IMR-90 (cell line): ENCODE data around the gene CENPU.

Source experiments
- CHD1 ChIP-seq: IDR thresholded peaks from 2 replicates; pipeline ENCODE4 v1.6.1; 2012; ENCODE audit warnings: low read depth, low read length, improper control_type of control experiment
- MXI1 ChIP-seq: IDR thresholded peaks from 2 replicates; pipeline ENCODE4 v1.6.1; 2012; ENCODE audit warnings: low read depth, mild to moderate bottlenecking, low read length, moderate library complexity, borderline replicate concordance
- TF ChIP-seq, protein P1 (sequence below): conservative IDR thresholded peaks from 2 replicates; pipeline ENCODE4 v1.5.1; 2012; ENCODE audit warnings: mild to moderate bottlenecking, low read depth, low read length, improper control_type of control experiment

DNA sequence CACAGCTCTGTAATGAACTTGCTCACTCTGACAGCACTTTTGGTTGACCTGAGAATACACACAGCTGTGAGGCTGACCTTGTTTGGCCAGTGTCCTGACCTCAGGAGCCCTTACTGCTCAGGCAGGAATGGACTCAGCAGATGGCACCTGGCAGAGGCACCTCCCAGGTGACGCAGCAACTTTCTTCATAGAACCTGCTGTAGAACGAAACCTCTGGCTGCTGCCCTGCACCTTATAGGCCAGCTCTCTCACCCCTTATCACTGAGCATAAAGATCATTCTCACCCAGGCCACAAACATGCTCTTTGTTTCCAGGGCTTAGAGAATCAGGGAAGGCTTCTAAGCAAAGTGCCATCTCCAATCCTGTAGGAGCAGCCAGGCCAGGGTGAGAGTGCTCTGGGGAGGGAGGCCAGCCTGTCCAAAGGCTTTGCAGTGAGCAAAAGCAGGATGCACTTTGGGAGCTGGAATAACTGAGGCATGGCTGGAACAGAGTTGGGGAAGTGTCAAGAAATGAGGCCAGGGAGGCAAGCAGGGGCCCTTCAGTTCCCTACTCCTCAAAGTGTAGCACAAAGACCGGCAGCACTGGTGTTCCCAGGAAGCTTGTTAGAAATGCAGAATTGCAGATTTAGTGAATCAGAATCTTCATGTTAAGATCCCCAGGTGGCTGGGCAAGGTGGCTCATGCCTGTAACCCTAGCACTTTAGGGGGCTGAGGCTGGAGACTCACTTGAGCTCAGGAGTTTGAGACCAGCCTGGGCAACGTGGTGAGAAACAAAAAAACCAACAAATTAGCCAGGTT is 13.3 kb upstream of the CENPU start:
- TF ChIP-seq CHD1 (no peak), MXI1 (no peak)
- TF ChIP-seq, protein P1, sequence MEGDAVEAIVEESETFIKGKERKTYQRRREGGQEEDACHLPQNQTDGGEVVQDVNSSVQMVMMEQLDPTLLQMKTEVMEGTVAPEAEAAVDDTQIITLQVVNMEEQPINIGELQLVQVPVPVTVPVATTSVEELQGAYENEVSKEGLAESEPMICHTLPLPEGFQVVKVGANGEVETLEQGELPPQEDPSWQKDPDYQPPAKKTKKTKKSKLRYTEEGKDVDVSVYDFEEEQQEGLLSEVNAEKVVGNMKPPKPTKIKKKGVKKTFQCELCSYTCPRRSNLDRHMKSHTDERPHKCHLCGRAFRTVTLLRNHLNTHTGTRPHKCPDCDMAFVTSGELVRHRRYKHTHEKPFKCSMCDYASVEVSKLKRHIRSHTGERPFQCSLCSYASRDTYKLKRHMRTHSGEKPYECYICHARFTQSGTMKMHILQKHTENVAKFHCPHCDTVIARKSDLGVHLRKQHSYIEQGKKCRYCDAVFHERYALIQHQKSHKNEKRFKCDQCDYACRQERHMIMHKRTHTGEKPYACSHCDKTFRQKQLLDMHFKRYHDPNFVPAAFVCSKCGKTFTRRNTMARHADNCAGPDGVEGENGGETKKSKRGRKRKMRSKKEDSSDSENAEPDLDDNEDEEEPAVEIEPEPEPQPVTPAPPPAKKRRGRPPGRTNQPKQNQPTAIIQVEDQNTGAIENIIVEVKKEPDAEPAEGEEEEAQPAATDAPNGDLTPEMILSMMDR = no peak
